B cell (primary cell): ENCODE data around the gene CAMTA2. TPM values are rescaled to one million over a fixed set of nuclear protein-coding genes. Genes with fewer than 3 reads are reported as not detected.

ENCODE experiments used
- ATAC-seq: fragments of 200-7000 bp; cut with Tn5 transposase; one replicate; pipeline ENCODE4 v1.10.0; 2021; ENCODE audit warnings: low read depth, mild to moderate bottlenecking, moderate number of reproducible peaks, moderate library complexity
- CTCF ChIA-PET: fragments of 350-600 bp; sonication (Branson Sonifier 250); formaldehyde crosslinking; loops from one replicate; lab custom pipeline; 2021; ENCODE audit warnings: antibody characterized with exemption, inconsistent platforms; lab: Charles Lee
- POLR2A ChIA-PET: fragments of 350-600 bp; sonication (Branson Sonifier 250); formaldehyde crosslinking; loops from one replicate; lab custom pipeline; 2021; ENCODE audit warnings: antibody characterized with exemption; lab: Charles Lee
- DNase-seq: peaks from one replicate; pipeline ENCODE4 v3.0.0; 2013
- H2AFZ ChIP-seq: 2 replicates; pipeline ENCODE4 v1.6.1; 2012; ENCODE audit warnings: mild to moderate bottlenecking, low read depth, low read length; ENCODE audit not compliant: insufficient read depth, poor library complexity, severe bottlenecking
- H3K27ac ChIP-seq, 2 donors: 1 replicate in 1 of 2; 2 replicates in 1 of 2; pipeline ENCODE4 v1.5.1; 2012 to 2013; ENCODE audit warnings: low read length in 2 of 2, mild to moderate bottlenecking in 2 of 2, moderate library complexity in 1 of 2
- H3K27me3 ChIP-seq, 4 experiments: fragments of 200-600 bp in 1 of 4; sonication (generic) in 1 of 4; replicated peaks in 1 of 4; 1 replicate in 2 of 4; 2 replicates in 2 of 4; pipeline versions ENCODE4 v1.6.1 to v1.7.0; 2013 to 2016; ENCODE audit warnings: low read length in 3 of 4, mild to moderate bottlenecking in 2 of 4, mixed read lengths in 1 of 4, moderate library complexity in 1 of 4; ENCODE audit not compliant: insufficient read depth in 4 of 4, control insufficient read depth in 3 of 4; ENCODE audit errors: control extremely low read depth in 1 of 4
- H3K36me3 ChIP-seq, 2 experiments: replicated peaks in 1 of 2; 1 replicate in 1 of 2; 2 replicates in 1 of 2; pipeline versions ENCODE4 v1.6.1 to v1.7.1; 2013; ENCODE audit warnings: low read length in 1 of 2; ENCODE audit not compliant: insufficient read depth in 2 of 2, control insufficient read depth in 1 of 2; ENCODE audit errors: control extremely low read depth in 1 of 2, extremely low read depth in 1 of 2
- H3K4me1 ChIP-seq, 2 donors: fragments of 200-600 bp in 1 of 2; sonication (generic) in 1 of 2; 1 replicate in 1 of 2; 2 replicates in 1 of 2; pipeline versions ENCODE4 v1.5.1 to v1.6.1; 2013 to 2017; ENCODE audit warnings: low read length in 2 of 2; ENCODE audit not compliant: control insufficient read depth in 2 of 2, insufficient read depth in 2 of 2
- H3K4me2 ChIP-seq: replicated peaks from 2 replicates; pipeline ENCODE3; 2012; ENCODE audit warnings: mild to moderate bottlenecking, low read depth, low read length; ENCODE audit not compliant: poor library complexity, severe bottlenecking
- H3K4me3 ChIP-seq, 5 experiments: fragments of 200-600 bp in 1 of 5; sonication (generic) in 1 of 5; 1 replicate in 3 of 5; 2 replicates in 2 of 5; pipeline versions ENCODE4 v1.5.1 to v1.7.0; 2011 to 2016; ENCODE audit warnings: low read length in 4 of 5, mild to moderate bottlenecking in 4 of 5, low read depth in 2 of 5, control low read depth in 1 of 5, moderate library complexity in 1 of 5; ENCODE audit not compliant: insufficient read depth in 1 of 5; ENCODE audit errors: control extremely low read depth in 1 of 5, extremely low read depth in 1 of 5
- H3K79me2 ChIP-seq: fragments of 200-600 bp; sonication (generic); one replicate; pipeline ENCODE4 v1.6.0; 2016; ENCODE audit warnings: low read length; ENCODE audit not compliant: control insufficient read depth, insufficient read depth
- H3K9ac ChIP-seq: fragments of 200-600 bp; sonication (generic); 2 replicates; pipeline ENCODE4 v1.6.1; 2017; ENCODE audit warnings: mild to moderate bottlenecking, low read length, moderate library complexity
- H3K9me3 ChIP-seq, 3 donors: one replicate each; pipeline versions ENCODE4 v1.6.1 to v1.7.1; 2013; ENCODE audit warnings: low read length in 2 of 3; ENCODE audit not compliant: control insufficient read depth in 2 of 3, insufficient read depth in 1 of 3; ENCODE audit errors: control extremely low read depth in 1 of 3
- H4K20me1 ChIP-seq: 2 replicates; pipeline ENCODE4 v1.6.0; 2012; ENCODE audit warnings: mild to moderate bottlenecking, low read length; ENCODE audit not compliant: insufficient read depth, control insufficient read depth, poor library complexity, severe bottlenecking
- H3K27ac Mint-ChIP-seq: one replicate; pipeline ENCODE4 v1.8.0; 2021; ENCODE audit warnings: mixed read lengths
- H3K27me3 Mint-ChIP-seq: one replicate; pipeline ENCODE4 v1.8.0; 2021; ENCODE audit warnings: mixed read lengths
- H3K4me1 Mint-ChIP-seq: one replicate; pipeline ENCODE4 v1.8.0; 2021; ENCODE audit warnings: mixed read lengths
- H3K4me3 Mint-ChIP-seq: one replicate; pipeline ENCODE4 v1.8.0; 2021; ENCODE audit warnings: mixed read lengths
- H3K9me3 Mint-ChIP-seq: one replicate; pipeline ENCODE4 v1.8.0; 2022; ENCODE audit warnings: mixed read lengths; ENCODE audit not compliant: insufficient read depth
- EZH2 ChIP-seq: IDR thresholded peaks from 2 replicates; pipeline ENCODE4 v1.6.1; 2012; ENCODE audit warnings: borderline replicate concordance, low read depth, mild to moderate bottlenecking, moderate library complexity, low read length; ENCODE audit not compliant: insufficient read depth, poor library complexity, severe bottlenecking
- WGBS: methylation state at CpG from one replicate; pipeline ENCODE4 v1.1.5; 2013; ENCODE audit warnings: missing lambda C conversion rate; ENCODE audit not compliant: insufficient coverage; 5-methylcytosine and 5-hydroxymethylcytosine counted together
- intact Hi-C: fragments of 100-400 bp; cut with micrococcal nuclease; formaldehyde crosslinking; loops from one replicate; pipeline ENCODE4 v1.10.0; 2022
- polyA plus RNA-seq: library from polyadenylated mRNA; depleted of rRNA; stranded (reverse); fragments of >200 nt; gene quantifications from 2 replicates; pipeline ENCODE4 v1.2.3, GENCODE V29; 2012
- total RNA-seq, 2 donors: library from RNA; stranded (reverse); fragments of 120-200 nt in 1 of 2; gene quantifications; 1 replicate in 1 of 2; 2 replicates in 1 of 2; pipeline versions ENCODE4 v1.2.3 to v1.2.4, GENCODE V29; 2013 to 2022
- TF ChIP-seq, protein P1 (sequence below): fragments of 200-600 bp; IDR thresholded peaks from one replicate; pipeline ENCODE4 v1.8.0; 2022; ENCODE audit warnings: antibody characterized with exemption, mild to moderate bottlenecking

The CAMTA2 gene
- total and polyA plus RNA-seq, 2 donors (not counting 1 experiment from before 2014, with no cell fraction given): 48.3 to 57.9 TPM

- CTCF ChIA-PET: interaction anchor here (0.7 to 5.9 kb wide), 12 partner anchors 8 to 84 kb away, joined by 3 to 35 read pairs (median 4); partner anchors contain the start of genes CHRNE, INCA1, KIF1C and RNF167
- Histone ChIP-seq H3K4me3 (peak overlapping the region in 4 of 5 experiments; percentile 70 to 96 (median 82)), H2AFZ (peak overlapping the region; percentile 96), H3K4me1 (peaks cover 21 to 28% of the 10 kb centered on the region in 2 donors), H3K79me2 (peaks cover 6% of the 10 kb centered on the region), H3K9me3 (no peaks in the 10 kb centered on the region), H4K20me1 (no peaks in the 10 kb centered on the region), H3K27me3 (no peaks in the 10 kb centered on the region), H3K4me2 (peak overlapping the region; percentile 95), H3K27ac (peak overlapping the region; percentile 84 to 90), H3K9ac (peak overlapping the region; percentile 88), H3K36me3 (peaks cover 0 to 15% of the 10 kb centered on the region in 2 experiments)
- Mint-ChIP-seq H3K27ac (peak overlapping the region; percentile 90), H3K4me3 (peak overlapping the region; percentile 91), H3K27me3 (no peaks in the 10 kb centered on the region), H3K4me1 (peaks cover 40% of the 10 kb centered on the region), H3K9me3 (no peaks in the 10 kb centered on the region)
- DNase-seq (no peak), ATAC-seq (no peak)
- POLR2A ChIA-PET: interaction anchor here (1.0 to 3.1 kb wide), 5 partner anchors 11 to 77 kb away, joined by 6 to 11 read pairs (median 8); partner anchors contain the start of genes INCA1, KIF1C, RNF167 and SLC25A11
- TF ChIP-seq, protein P1, sequence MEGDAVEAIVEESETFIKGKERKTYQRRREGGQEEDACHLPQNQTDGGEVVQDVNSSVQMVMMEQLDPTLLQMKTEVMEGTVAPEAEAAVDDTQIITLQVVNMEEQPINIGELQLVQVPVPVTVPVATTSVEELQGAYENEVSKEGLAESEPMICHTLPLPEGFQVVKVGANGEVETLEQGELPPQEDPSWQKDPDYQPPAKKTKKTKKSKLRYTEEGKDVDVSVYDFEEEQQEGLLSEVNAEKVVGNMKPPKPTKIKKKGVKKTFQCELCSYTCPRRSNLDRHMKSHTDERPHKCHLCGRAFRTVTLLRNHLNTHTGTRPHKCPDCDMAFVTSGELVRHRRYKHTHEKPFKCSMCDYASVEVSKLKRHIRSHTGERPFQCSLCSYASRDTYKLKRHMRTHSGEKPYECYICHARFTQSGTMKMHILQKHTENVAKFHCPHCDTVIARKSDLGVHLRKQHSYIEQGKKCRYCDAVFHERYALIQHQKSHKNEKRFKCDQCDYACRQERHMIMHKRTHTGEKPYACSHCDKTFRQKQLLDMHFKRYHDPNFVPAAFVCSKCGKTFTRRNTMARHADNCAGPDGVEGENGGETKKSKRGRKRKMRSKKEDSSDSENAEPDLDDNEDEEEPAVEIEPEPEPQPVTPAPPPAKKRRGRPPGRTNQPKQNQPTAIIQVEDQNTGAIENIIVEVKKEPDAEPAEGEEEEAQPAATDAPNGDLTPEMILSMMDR: no peak
- TF ChIP-seq EZH2: no peak
- intact Hi-C loops: loop anchor here (5.0 kb wide), 1 partner anchor 126 kb away; the partner anchor contains the start of gene ZNF232
- WGBS: 81% methylated on average over 4 of the region's 5 CpGs
Observed at GRCh38 chr17:4986403-4986802, 1.1 kb downstream of the CAMTA2 start.

DNA sequence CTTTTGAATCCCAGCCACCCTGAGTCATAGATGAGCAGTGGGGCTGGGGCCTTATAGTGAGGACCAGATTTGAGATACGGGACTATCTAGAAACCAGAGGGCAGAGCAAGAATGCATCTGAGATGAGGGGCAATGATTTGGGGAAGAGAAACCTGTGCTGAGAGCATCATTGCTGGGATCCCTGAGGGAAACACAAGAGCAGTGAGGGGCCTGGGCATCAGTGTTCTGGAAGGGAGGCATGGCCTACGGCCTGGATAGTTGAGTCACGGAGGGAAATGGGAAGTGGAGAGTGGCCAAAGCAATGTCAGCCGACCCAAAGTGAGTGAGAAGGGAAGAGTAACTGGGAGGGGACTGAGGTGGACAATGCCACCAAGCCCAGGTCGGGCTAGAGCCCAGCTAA is 5.2 kb downstream of the CAMTA2 start:
- Histone ChIP-seq H3K9ac (no peak overlapping the region), H3K27me3 (no peaks in the 10 kb centered on the region), H3K9me3 (no peaks in the 10 kb centered on the region), H3K4me1 (peaks cover 28 to 48% of the 10 kb centered on the region in 2 donors), H3K36me3 (peaks cover 0 to 34% of the 10 kb centered on the region in 2 experiments), H3K4me3 (no peak overlapping the region), H3K27ac (no peak overlapping the region), H3K4me2 (no peak overlapping the region), H3K79me2 (peaks cover 7% of the 10 kb centered on the region), H2AFZ (no peak overlapping the region), H4K20me1 (no peaks in the 10 kb centered on the region)
- DNase-seq: no peak
- no peak overlapping the region for H3K4me3 Mint-ChIP-seq
- peak overlapping the region; percentile 56 for H3K27ac Mint-ChIP-seq
- intact Hi-C loops: loop anchor here (5.0 kb wide), 1 partner anchor 35 kb away; no protein-coding TSS in a partner anchor
- H3K9me3 Mint-ChIP-seq: no peaks in the 10 kb centered on the region
- no peak for ATAC-seq
- POLR2A ChIA-PET: interaction anchor here (0.5 kb wide), 1 partner anchor 1102 kb away, joined by 7 read pairs; no protein-coding TSS in a partner anchor
- H3K27me3 Mint-ChIP-seq: no peaks in the 10 kb centered on the region
- peaks cover 52% of the 10 kb centered on the region for H3K4me1 Mint-ChIP-seq
- TF ChIP-seq EZH2: no peak
- TF ChIP-seq, protein P1: no peak
- CTCF ChIA-PET: interaction anchor here (1.1 to 1.6 kb wide), 2 partner anchors 13 to 37 kb away, joined by 4 to 5 read pairs; no protein-coding TSS in a partner anchor
- WGBS: 94% methylated on average over 4 of the region's 5 CpGs
